ENCODE results near the gene BEND6. TPM values are rescaled to one million over a fixed set of nuclear protein-coding genes. Genes with fewer than 3 reads are reported as not detected.

Gene BEND6
- total and polyA plus RNA-seq, 10 donors = 0.26 to 1.0 (median 0.52) TPM; not detected in 1

GRCh38 chr6:57072108-57072507 lies 117.2 kb downstream of the BEND6 start:
- H3K9me3 ChIP-seq = no peaks in the 10 kb centered on the region
- TF ChIP-seq CTCF (IDR thresholded peaks at IDR 0.05 in 8 of 11, conservative IDR thresholded peaks at IDR 0.05 in 3 of 11) = no peak
- TF ChIP-seq POLR2AphosphoS5 (IDR thresholded peaks at IDR 0.05) = no peak
- TF ChIP-seq POLR2A (IDR thresholded peaks at IDR 0.05) = no peak
- peaks cover 0 to 16% (median 1%) of the 10 kb centered on the region in 6 donors for H3K36me3 ChIP-seq
- no peaks in the 10 kb centered on the region for H3K27me3 ChIP-seq (replicated peaks in 1 of 7)
- intact Hi-C loops (cut with DNase I; ENCODE audit: low total_unique reads) = no loop called here
- 86 to 95% (median 90%) methylated on average over 3 of the region's 3 CpGs for WGBS, 5 donors
- no peaks in the 10 kb centered on the region for H3K4me1 ChIP-seq
- DNase-seq = no peak
- no peak overlapping the region for H3K4me3 ChIP-seq
- no peak overlapping the region for H3K27ac ChIP-seq

GRCh38 chr6:57074383-57074782 lies 119.5 kb downstream of the BEND6 start:
- DNase-seq = no peak
- Histone ChIP-seq H3K36me3 (peaks cover 0 to 8% (median 0%) of the 10 kb centered on the region in 6 donors), H3K4me1 (no peaks in the 10 kb centered on the region), H3K4me3 (no peak overlapping the region), H3K9me3 (peaks cover 0 to 4% (median 0%) of the 10 kb centered on the region in 8 donors), H3K27ac (no peak overlapping the region), H3K27me3 (replicated peaks in 1 of 7) (no peaks in the 10 kb centered on the region)
- intact Hi-C loops (cut with DNase I; ENCODE audit: low total_unique reads) = no loop called here
- WGBS, 5 donors = 94 to 98% (median 96%) methylated on average over 8 of the region's 8 CpGs
- TF ChIP-seq POLR2A (IDR thresholded peaks at IDR 0.05) = no peak
- no peak for TF ChIP-seq CTCF (IDR thresholded peaks at IDR 0.05 in 8 of 11, conservative IDR thresholded peaks at IDR 0.05 in 3 of 11)
- no peak for TF ChIP-seq POLR2AphosphoS5 (IDR thresholded peaks at IDR 0.05)

GRCh38 chr6:57075092-57075491 lies 120.2 kb downstream of the BEND6 start:
- TF ChIP-seq POLR2AphosphoS5 (IDR thresholded peaks at IDR 0.05) (no peak), POLR2A (IDR thresholded peaks at IDR 0.05) (no peak), CTCF (IDR thresholded peaks at IDR 0.05 in 8 of 11, conservative IDR thresholded peaks at IDR 0.05 in 3 of 11) (no peak)
- H3K4me3 ChIP-seq = no peak overlapping the region
- H3K27me3 ChIP-seq (replicated peaks in 1 of 7) = no peaks in the 10 kb centered on the region
- no peak overlapping the region for H3K27ac ChIP-seq
- intact Hi-C loops (cut with DNase I; ENCODE audit: low total_unique reads) = no loop called here
- H3K36me3 ChIP-seq = peaks cover 0 to 8% (median 0%) of the 10 kb centered on the region in 6 donors
- peaks cover 0 to 11% (median 5%) of the 10 kb centered on the region in 8 donors for H3K9me3 ChIP-seq
- DNase-seq = no peak
- H3K4me1 ChIP-seq = no peaks in the 10 kb centered on the region

Small RNAs within 50 kb of the gene (small RNA-seq; reads per million reads assigned to genes)
- gene FTH1P15 (0 reads per million in 4 donors), gene RNU6-626P (0 reads per million in 4 donors)

Other genes with a start within 250 kb of the BEND6 start
- 10 to 100 TPM; 13.5 to 19.8 (median 16.1) TPM for gene KIAA1586, start 91.6 kb downstream of the BEND6 start, total RNA-seq
- 1 to 10 TPM; 2.6 to 4.7 (median 3.5) TPM for gene KIAA1586, start 91.6 kb downstream of the BEND6 start, polyA plus RNA-seq
- 100 to 1,000 TPM in 1 of 7 donors, 10 to 100 TPM in 6; 70.2 to 117 (median 86.4) TPM for gene ZNF451, start 135.1 kb downstream of the BEND6 start, total RNA-seq
- gene ZNF451, start 135.1 kb downstream of the BEND6 start, polyA plus RNA-seq = 10 to 100 TPM; 11.1 to 16.6 (median 16.1) TPM
- 1 to 10 TPM; 1.6 to 3.8 (median 2.0) TPM for gene BAG2, start 217.2 kb downstream of the BEND6 start, total RNA-seq
- gene BAG2, start 217.2 kb downstream of the BEND6 start, polyA plus RNA-seq = 1 to 10 TPM in 2 of 3 donors, under 1 TPM in 1; 0.98 to 2.0 (median 1.8) TPM